ENCODE data around the gene APP. TPM values are rescaled to one million over a fixed set of nuclear protein-coding genes. Genes with fewer than 3 reads are reported as not detected.

The APP gene
- total and polyA plus RNA-seq, 2 of the 13 experiments (the other 11 are each of a cell fraction or from before 2014, with no cell fraction given) = 70.6 to 262 TPM

- ChIA-PET POLR2A (no interaction called here), CTCF (ENCODE audit: low intra/inter-chr PET ratio, low total read pairs) (no interaction called here)
- ATAC-seq (no peak), DNase-seq (ENCODE audit: low spot score) (no peak), FAIRE-seq (no peak)
- Histone ChIP-seq H3K9me3 (ENCODE audit: low read length) (no peaks in the 10 kb centered on the region), H3K9ac (ENCODE audit: insufficient read depth, low read depth, low read length) (no peak overlapping the region), H4K20me1 (ENCODE audit: insufficient read depth, low read length) (no peaks in the 10 kb centered on the region), H3K36me3 (replicated peaks in 1 of 2; ENCODE audit: control insufficient read depth in 1 of 2, insufficient read depth in 2 of 2, low read length in 2 of 2) (peaks cover 5 to 11% of the 10 kb centered on the region in 2 experiments; a peak in 3 of 5 replicates), H3K4me1 (ENCODE audit: insufficient read depth, low read length) (no peaks in the 10 kb centered on the region), H2AFZ (ENCODE audit: low read length) (no peak overlapping the region), H3K79me2 (ENCODE audit: insufficient read depth, low read length) (no peaks in the 10 kb centered on the region), H3K4me3 (replicated peaks in 1 of 3; ENCODE audit: insufficient read depth in 1 of 3, low read depth in 2 of 3, low read length in 3 of 3) (no peak overlapping the region), H3K27me3 (ENCODE audit: control insufficient read depth in 1 of 2, insufficient read depth in 2 of 2, low read length in 2 of 2) (no peaks in the 10 kb centered on the region), H3K4me2 (ENCODE audit: low read depth, low read length) (no peak overlapping the region), H3K27ac (ENCODE audit: extremely low read length, insufficient read depth, low read length) (no peak overlapping the region)
- in situ Hi-C loops (cut with HindIII; ENCODE audit: extremely low pct_ligation_motif_present, low pct_unique_long_range_greater_than_20kb) (no loop called here), intact Hi-C loops (cut with micrococcal nuclease; ENCODE audit: unreplicated experiment) (no loop called here)
- TF ChIP-seq KDM1A (CRISPR knock-in tag; IDR thresholded peaks at IDR 0.05) (no peak), PREB (CRISPR knock-in tag; IDR thresholded peaks at IDR 0.05) (no peak), TEF (CRISPR knock-in tag; IDR thresholded peaks at IDR 0.05) (no peak), ZNF616 (CRISPR knock-in tag; IDR thresholded peaks at IDR 0.05; ENCODE audit: low read depth) (no peak), CCAR2 (optimal IDR thresholded peaks at IDR 0.05; ENCODE audit: low read depth, low read length) (no peak), KAT8 (CRISPR knock-in tag; IDR thresholded peaks at IDR 0.05) (no peak), RCOR2 (CRISPR knock-in tag; IDR thresholded peaks at IDR 0.05) (no peak), HNF4G (IDR thresholded peaks at IDR 0.05; ENCODE audit: borderline replicate concordance, low read depth, low read length) (no peak), HNF4G (CRISPR knock-in tag; IDR thresholded peaks at IDR 0.05; ENCODE audit: borderline replicate concordance, low read depth) (no peak), FIP1L1 (IDR thresholded peaks at IDR 0.05; ENCODE audit: borderline replicate concordance, insufficient read depth, low read depth, low read length) (no peak), ZNF687 (CRISPR knock-in tag; IDR thresholded peaks at IDR 0.05) (no peak), THAP8 (CRISPR knock-in tag; IDR thresholded peaks at IDR 0.05; ENCODE audit: borderline replicate concordance) (no peak), TBX2 (CRISPR knock-in tag; IDR thresholded peaks at IDR 0.05; ENCODE audit: borderline replicate concordance) (no peak), RAD51 (IDR thresholded peaks at IDR 0.05; ENCODE audit: borderline replicate concordance) (no peak), PHF5A (CRISPR knock-in tag; IDR thresholded peaks at IDR 0.05; ENCODE audit: low read depth, unreplicated experiment) (no peak), HOXA7 (CRISPR knock-in tag; IDR thresholded peaks at IDR 0.05) (no peak)
- BruUV-seq (replicated peaks) = no TSS peak
- WGBS (ENCODE audit: low lambda C conversion rate) = 81% methylated on average over 4 of the region's 4 CpGs
Observed at GRCh38 chr21:25897383-25897782, 273.2 kb downstream of the APP start.

Data from HepG2 (cell line).